Progenitor cell of endocrine pancreas (in vitro differentiated cells): ENCODE data around the gene ASCL1. TPM values are rescaled to one million over a fixed set of nuclear protein-coding genes. Genes with fewer than 3 reads are reported as not detected.

ENCODE experiments used
- DNase-seq: peaks from one replicate; pipeline ENCODE4 v3.0.0; 2021; ENCODE audit warnings: low spot score; ENCODE audit not compliant: unreplicated experiment
- H3K27ac Mint-ChIP-seq: 2 replicates; pipeline ENCODE4 v1.8.0; 2021; ENCODE audit warnings: mild to moderate bottlenecking, moderate library complexity, mixed read lengths
- H3K27me3 Mint-ChIP-seq: 2 replicates; pipeline ENCODE4 v1.8.0; 2021; ENCODE audit warnings: mixed read lengths
- H3K36me3 Mint-ChIP-seq: 2 replicates; pipeline ENCODE4 v1.8.0; 2022; ENCODE audit warnings: mixed read lengths; ENCODE audit not compliant: insufficient read depth
- H3K4me1 Mint-ChIP-seq: 2 replicates; pipeline ENCODE4 v1.8.0; 2021; ENCODE audit warnings: low read depth, mixed read lengths
- H3K4me3 Mint-ChIP-seq: 2 replicates; pipeline ENCODE4 v1.8.0; 2021; ENCODE audit warnings: low read depth, mild to moderate bottlenecking, moderate library complexity, mixed read lengths
- H3K9me3 Mint-ChIP-seq: 2 replicates; pipeline ENCODE4 v1.8.0; 2021; ENCODE audit warnings: low read depth, mixed read lengths
- CTCF ChIP-seq: fragments of 200-600 bp; sonication (generic); IDR thresholded peaks from one replicate; pipeline ENCODE4 v1.5.0; 2021; ENCODE audit warnings: antibody characterized with exemption, mild to moderate bottlenecking; ENCODE audit not compliant: unreplicated experiment
- total RNA-seq: library from RNA; stranded (reverse); gene quantifications from 2 replicates; pipeline ENCODE4 v1.2.1, GENCODE V29; 2021

ASCL1 gene
- total RNA-seq, 1 donor from 2014 or later = 8.3 TPM

- Mint-ChIP-seq H3K27ac (no peak overlapping the region), H3K4me1 (peaks cover 2% of the 10 kb centered on the region), H3K4me3 (no peak overlapping the region), H3K36me3 (no peaks in the 10 kb centered on the region), H3K9me3 (no peaks in the 10 kb centered on the region), H3K27me3 (peaks cover 18% of the 10 kb centered on the region)
- DNase-seq = no peak
- no peak for TF ChIP-seq CTCF
These were observed 45.2 kb upstream of the ASCL1 start for GRCh38 chr12:102912258-102912657.

GRCh38 chr12:102913453-102914226 lies 43.8 kb upstream of the ASCL1 start:
- no peak overlapping the region for H3K27ac Mint-ChIP-seq
- no peak overlapping the region for H3K4me3 Mint-ChIP-seq
- no peak for DNase-seq
- H3K9me3 Mint-ChIP-seq = no peaks in the 10 kb centered on the region
- no peaks in the 10 kb centered on the region for H3K36me3 Mint-ChIP-seq
- peaks cover 18% of the 10 kb centered on the region for H3K27me3 Mint-ChIP-seq
- no peak for TF ChIP-seq CTCF
- peaks cover 10% of the 10 kb centered on the region for H3K4me1 Mint-ChIP-seq

GRCh38 chr12:102916252-102917025 lies 41.0 kb upstream of the ASCL1 start:
- Mint-ChIP-seq H3K4me1 (peaks cover 32% of the 10 kb centered on the region), H3K27ac (no peak overlapping the region), H3K36me3 (no peaks in the 10 kb centered on the region), H3K9me3 (no peaks in the 10 kb centered on the region), H3K4me3 (peak overlapping the region; percentile 59), H3K27me3 (peaks cover 16% of the 10 kb centered on the region)
- DNase-seq = no peak
- TF ChIP-seq CTCF = no peak

DNA sequence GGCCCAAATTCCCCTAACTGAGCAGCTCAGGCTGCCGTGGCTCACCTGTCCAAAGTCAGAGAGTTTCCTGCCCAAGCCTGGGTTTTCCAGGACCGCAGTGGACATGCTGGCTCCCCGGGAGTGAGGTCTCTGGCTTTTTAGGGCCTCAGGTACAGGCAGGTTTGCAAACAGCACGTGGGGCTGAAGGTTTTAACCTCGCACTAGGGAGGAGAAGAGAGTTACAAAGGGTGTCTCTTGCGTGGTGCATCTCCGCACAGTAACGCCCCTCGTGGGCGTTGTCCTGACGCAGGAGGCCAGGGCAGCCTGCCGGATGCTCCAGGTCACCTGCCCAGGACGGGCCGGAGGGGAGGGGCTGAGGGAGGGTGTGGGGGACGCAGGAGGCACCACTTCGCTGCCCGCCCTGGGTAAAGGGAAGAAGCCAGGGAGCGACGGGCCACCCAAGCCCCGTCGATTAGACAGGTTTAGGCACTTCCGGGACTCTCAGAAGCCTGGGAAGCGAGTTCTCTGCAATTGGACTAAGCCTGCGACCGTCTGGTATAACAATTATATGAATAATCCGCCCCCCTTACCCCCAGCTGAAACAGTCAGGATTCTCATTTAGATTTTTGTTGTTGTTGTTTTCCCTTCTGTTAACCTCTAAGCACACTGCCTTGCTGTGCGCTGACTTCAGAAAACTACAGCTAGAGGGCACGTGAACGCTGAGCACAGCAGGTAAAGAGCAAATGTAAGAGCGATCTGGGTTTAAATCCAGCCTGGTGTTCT lies 40.3 kb upstream of the ASCL1 start, which contains the start of gene PAH:
PAH (minus strand) TSS at position 219 of the 762 bp plus-strand sequence; CDS start at position 105, 114 bp downstream.
- H3K36me3 Mint-ChIP-seq = no peaks in the 10 kb centered on the region
- TF ChIP-seq CTCF = peak; percentile 41
- H3K4me1 Mint-ChIP-seq = peaks cover 33% of the 10 kb centered on the region
- H3K4me3 Mint-ChIP-seq = peak within 1 kb of the TSS; percentile 59
- H3K9me3 Mint-ChIP-seq = no peaks in the 10 kb centered on the region
- DNase-seq = peak; percentile 17
- peaks cover 14% of the 10 kb centered on the region for H3K27me3 Mint-ChIP-seq
- H3K27ac Mint-ChIP-seq = peak within 1 kb of the TSS; percentile 65

- peaks cover 15% of the 10 kb centered on the region for H3K27me3 Mint-ChIP-seq
- peaks cover 33% of the 10 kb centered on the region for H3K4me1 Mint-ChIP-seq
- no peak overlapping the region for H3K27ac Mint-ChIP-seq
- no peak overlapping the region for H3K4me3 Mint-ChIP-seq
- no peaks in the 10 kb centered on the region for H3K9me3 Mint-ChIP-seq
- no peak for TF ChIP-seq CTCF
- no peak for DNase-seq
- no peaks in the 10 kb centered on the region for H3K36me3 Mint-ChIP-seq
These were observed 38.6 kb upstream of the ASCL1 start for GRCh38 chr12:102918840-102919239.
